ENCODE measurements around the gene TTC39A.
"Not testable (repeated sequence)": the region's sequence is repeated elsewhere in the genome, so short reads cannot be mapped to it uniquely, and the experiment has no call there.

TTC39A gene

DNA sequence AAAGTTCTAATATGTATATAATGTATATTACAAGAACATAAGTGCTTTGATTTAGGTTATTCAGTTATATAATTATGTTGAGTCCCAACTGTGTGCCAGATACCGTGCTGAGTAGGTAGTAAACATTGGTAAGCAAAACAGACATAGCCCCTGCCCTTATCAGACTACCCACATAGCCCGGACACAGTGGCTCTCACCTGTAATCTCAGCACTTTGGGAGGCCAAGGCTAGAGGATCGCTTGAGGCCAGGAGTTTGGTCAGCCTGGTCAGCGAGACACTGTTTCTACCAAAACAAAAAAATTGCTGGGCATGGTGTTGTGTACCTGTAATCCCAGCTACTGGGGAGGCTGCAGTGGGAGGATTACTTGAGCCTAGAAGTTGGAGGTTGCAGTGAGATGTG, 63.6 kb downstream of the TTC39A start:
- DNase-seq (ENCODE audit: low spot score): no peak

DNA sequence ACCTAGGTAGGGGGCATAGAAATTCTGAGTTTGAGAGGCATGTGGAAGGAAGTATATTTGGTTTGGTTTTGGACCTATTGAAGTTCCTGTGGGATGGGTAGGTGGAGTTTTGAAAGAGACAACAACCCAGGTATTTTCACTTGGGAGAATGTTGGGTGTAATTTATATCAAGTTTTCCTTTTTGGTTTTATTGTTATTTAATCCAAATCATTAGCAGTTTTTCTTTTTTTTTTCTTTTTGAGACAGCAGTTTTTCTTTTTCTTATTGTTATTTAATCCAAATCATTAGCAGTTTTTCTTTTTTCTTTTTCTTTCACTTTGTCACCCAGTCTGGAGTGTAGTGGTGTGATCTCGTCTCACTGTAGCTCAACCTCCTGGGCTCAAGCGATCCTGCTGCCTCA, 64.2 kb downstream of the TTC39A start:
- DNase-seq (ENCODE audit: low spot score): no peak

DNA sequence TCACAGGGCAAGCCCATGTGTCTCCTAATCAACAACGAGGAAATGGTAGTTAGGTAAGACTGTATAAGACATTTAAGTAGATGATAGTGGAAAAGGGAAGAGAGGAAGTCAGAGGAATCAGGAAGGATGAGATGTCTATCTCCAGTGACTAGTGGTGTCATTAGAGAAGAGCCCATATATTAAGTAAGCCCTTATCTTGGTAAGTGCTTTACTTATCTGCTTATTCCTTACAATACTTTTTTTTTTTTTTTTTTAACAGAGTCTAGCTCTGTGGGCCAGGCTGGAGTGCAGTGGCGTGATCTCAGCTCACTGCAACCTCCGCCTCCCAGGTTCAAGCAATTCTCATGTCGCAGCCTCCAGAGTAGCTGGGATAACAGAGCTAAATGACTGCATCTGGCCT, 64.7 kb downstream of the TTC39A start:
- DNase-seq (ENCODE audit: low spot score): no peak

DNA sequence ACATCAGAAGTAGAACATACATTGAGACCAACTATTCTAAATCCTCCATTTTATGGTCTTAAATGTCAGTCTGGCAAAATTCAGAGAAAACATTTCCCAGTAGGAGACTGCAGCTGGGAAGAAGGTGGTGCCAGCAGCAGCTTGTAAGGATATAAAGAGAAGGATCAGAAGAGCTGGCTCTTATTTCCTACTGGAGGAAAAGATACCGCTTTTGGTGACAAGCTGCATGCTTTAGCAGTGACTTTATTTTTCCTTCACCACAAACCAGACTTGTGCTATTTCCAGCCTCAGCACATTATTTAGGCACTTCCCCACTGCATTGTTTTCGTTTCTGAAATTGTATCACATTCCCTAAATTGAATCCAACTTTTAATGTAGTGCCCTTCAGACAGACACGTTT, 65.9 kb downstream of the TTC39A start:
- no peak for DNase-seq (ENCODE audit: low spot score)

DNA sequence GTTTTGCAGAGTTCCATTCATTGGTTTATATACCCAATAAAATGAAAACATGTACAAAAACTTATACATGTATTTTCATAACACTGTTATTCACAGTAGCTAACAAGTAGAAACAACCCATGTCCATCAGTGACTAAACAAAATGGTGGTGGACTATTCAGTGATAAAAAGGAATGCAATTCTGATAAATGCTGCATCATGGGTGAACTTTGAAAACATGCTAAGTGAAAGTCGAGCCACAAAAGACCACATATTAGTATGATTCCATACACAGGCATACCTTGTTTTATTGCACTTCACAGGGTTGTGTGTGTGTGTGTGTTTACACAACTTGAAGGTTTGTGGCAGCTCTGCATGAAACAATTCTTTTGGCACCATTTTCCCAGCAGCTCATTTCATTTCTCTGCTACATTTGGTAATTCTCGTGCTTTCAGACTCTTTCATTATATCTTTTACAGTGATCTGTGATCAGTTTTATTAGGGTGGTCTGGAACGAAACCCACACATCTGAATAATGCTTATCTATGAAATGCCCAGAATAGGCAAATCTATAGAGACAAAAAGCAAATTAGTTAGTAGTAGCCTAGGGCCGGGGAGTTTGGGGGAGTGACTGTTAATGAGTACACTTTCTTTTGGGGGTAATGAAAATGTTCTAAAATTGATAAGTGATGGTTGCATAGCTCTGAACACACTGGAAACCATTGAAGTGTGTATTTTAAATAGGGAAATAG, 67.0 kb downstream of the TTC39A start:
- DNase-seq (ENCODE audit: low spot score): no peak

DNA sequence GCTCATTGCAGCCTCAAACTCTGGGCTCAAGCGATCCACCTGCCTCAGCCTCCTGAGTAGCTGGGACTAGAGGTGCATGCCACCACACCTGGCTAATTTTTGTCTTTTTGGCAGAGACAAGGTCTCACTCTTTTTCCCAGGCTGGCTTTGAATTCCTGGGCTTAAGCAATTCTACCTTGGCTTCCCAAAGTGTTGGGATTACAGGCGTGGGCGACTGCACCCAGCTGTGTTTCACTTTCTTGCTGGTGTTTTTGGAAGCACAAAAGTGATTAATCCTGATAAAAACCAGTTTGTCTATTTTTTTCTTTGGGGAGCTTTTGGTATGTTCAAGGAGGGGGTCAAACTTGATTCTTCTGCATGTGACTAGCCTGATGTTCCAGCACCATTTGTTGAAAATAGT, 75.0 kb downstream of the TTC39A start:
- DNase-seq (ENCODE audit: low spot score): no peak

DNA sequence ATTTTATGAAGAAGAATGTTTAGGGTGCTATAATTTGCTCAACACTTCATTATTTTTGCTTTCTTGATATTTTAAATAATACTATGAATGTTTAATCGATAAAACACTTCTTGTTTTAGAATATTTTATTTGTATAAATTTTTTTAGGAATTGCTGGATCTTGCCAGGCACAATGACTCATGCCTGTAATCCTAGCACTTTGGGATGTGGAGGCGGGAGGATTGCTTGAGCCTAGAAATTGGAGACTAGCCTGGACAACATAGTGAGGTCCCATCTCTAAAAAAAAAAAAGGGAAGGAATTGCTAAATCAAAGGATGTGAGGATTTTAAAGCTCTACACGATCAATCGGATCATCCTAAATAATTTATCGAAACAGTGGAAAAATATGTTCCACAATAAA, 76.7 kb downstream of the TTC39A start:
- DNase-seq (ENCODE audit: low spot score): no peak

DNA sequence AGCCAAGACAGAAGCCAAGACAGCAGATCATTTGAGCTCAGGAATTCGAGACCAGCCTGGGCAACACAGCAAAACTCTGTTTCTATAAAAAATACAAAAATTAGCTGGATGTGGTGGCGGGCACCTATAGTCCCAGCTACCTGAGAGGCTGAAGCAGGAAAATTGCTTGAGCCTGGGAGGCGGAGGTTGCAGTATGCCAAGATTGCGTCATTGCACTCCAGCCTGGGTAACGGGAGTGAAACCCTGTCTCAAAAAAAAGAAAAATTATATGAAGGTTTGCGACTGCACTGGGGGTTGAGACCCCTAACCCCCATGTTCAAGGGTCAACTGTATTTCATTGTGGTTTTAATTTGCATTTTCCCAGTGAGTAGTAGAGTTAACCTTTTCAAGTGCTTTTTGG, 78.0 kb downstream of the TTC39A start:
- no peak for DNase-seq (ENCODE audit: low spot score)

DNA sequence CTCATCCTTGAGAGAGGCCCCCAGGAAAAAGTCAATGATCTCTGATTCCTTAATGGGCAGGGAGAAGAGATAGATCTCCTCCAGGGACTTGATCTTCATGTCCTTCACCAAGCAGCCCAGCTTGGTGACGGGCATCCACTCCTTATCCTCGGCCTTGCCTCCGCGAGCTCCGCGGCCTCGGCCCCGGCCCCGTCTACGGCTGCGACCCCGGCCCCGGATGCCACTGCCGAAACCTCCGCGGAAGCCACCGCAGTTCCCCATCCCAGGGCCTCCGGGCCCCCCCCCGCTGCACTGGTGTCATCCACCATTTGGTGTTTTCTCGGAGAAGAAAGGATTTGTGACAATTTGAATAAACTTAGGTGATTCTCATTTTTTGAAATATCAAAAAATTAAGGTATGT, 79.2 kb downstream of the TTC39A start:
- DNase-seq (ENCODE audit: low spot score): not testable (repeated sequence)

DNA sequence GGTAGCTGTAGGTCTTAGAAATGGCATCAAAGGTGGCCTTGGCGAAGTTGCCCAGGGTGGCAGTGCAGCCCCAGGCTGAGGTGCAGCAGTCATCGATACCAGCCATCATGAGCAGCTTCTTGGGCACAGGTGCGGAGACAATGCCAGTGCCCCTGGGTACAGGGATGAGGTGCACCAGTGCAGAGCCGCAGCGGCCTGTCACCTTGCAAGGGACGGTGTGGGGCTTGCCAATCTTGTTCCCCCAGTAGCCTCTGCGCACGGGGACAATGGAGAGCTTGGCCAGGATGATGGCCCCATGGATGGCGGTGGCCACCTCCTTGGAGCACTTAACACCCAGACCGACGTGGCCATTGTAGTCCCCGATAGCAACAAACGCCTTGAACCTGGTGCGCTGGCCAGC, 79.6 kb downstream of the TTC39A start:
- not testable (repeated sequence) for DNase-seq (ENCODE audit: low spot score)

DNA sequence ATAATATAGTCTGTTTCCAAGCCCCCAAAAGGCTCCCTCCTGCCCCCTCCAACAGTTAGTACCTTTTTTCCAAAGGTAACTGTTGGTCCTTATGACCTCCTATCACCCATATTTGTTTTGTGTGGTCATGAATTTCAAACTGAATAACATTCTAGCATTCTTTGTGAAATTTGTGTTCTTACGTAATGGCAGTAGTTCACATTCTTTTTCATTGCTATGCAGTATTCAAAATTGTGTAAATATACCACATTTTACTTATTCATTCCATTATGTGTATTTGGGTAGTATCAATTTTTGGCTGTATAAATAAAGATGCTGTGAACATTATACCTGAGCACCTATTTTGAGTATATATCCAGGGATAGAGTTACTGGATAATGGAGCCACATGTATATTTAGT, 80.9 kb downstream of the TTC39A start:
- DNase-seq (ENCODE audit: low spot score): no peak

DNA sequence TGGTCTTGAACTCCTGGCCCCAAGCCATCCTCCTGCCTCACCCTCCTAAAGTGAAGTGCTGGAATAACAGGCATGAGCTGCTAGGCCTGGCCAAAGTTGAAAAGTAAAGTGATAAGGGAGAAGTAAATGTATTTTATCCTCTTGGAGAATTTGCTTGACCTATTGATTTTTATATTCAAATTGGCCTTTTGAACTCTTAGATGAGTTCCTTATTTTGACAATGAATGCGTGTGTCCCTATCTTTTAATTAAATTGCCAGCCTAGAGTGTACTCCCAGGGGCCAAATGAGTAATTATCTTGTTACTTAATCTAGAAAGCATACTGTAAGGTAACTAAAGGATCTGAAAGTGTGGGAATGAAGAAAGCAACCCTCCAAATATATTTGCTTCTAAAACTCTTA, 82.9 kb downstream of the TTC39A start:
- no peak for DNase-seq (ENCODE audit: low spot score)

DNA sequence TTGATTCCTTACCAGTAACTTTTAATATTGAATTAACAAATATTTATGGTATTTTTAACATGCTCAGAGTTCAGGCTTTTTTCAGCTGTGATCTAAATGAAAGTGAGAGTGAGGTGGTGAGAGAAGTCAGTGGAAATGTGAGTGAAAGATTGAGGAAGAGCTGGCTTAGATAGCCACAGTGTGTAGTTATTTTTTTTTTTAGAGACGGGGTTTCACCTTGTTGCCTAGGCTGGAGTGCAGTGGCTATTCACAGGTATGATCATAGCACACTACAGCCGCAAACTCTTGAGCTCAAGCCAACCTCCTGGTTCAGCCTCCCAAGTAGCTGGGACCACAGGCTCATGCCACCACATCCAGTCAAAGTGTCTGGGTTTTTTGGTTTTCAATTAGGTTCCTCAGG, 83.3 kb downstream of the TTC39A start:
- DNase-seq (ENCODE audit: low spot score): no peak

DNA sequence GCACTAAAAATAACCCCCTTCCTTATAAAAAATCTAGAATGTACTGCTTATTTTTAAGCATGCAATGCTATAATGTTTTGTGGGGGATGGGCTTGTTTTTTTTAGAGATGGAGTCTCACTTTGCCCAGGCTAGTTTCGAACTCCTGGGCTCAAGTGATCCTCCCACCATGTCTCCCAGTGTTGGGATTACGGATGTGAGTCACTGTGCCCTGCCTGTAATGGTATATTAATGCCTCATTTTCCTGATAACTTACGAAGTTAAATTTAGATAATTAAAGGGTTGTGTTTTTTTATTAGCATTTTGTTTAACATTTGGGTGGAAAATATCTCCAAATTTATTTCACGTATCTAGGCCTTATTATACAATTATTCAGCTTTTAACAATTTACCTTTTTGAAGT, 87.8 kb downstream of the TTC39A start:
- no peak for DNase-seq (ENCODE audit: low spot score)

DNA sequence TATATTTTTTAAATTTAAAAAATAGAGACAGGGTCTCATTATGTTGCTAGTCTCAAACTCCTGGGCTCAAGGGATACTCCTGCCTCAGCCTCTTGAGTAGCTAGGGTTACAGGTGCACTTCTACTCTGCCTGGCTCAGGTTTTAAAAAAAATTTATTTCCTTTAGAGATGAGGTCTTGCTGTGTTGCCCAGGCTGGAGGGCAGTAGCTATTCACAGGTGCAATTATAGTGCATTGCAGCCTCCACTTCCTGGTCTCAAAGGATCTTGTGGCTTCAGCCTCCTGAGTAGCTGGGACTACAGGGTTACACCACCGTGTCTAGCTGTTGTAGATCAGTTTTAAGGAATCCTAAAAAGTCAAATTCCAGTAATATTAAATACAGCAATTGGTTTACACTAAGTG, 89.2 kb downstream of the TTC39A start:
- DNase-seq (ENCODE audit: low spot score): no peak

DNA sequence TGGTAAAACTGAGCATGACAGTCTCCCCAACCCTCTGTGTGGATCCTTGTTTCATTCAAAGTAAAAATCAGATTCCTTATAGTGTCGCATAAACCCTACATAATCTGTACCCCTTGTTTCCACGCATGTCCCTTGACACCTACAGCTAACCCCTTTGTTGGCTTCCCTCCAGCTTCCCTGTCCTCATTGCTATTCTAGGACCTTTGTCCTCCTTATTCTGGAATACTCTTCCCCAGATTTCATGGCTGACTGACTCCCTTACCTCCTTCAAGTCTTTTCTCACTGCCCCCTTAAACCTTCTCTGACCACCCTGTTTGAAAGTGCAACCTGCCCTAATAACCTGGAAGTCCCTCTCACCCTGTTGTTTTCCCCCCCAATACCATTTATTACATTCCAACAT, 90.3 kb downstream of the TTC39A start:
- no peak for DNase-seq (ENCODE audit: low spot score)

DNA sequence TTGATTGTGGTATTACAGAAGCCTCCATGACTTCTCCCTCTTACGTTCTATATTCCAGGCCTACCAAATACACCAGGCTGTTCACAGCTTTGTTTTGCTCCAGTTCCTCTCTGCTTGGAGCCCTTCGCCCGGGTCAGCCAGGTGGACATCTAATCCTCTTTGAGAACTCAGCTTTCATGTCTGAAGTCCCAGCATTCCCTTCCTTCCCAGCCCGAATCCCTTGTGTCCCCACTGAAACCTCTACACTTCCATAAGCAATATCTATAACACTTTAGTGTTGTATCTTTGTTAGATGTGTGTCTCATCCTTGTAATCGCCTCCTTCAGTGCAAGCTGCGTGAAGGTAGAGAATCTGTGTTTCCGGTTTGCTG, 92.3 kb downstream of the TTC39A start:
- no peak for DNase-seq (ENCODE audit: low spot score)

DNA sequence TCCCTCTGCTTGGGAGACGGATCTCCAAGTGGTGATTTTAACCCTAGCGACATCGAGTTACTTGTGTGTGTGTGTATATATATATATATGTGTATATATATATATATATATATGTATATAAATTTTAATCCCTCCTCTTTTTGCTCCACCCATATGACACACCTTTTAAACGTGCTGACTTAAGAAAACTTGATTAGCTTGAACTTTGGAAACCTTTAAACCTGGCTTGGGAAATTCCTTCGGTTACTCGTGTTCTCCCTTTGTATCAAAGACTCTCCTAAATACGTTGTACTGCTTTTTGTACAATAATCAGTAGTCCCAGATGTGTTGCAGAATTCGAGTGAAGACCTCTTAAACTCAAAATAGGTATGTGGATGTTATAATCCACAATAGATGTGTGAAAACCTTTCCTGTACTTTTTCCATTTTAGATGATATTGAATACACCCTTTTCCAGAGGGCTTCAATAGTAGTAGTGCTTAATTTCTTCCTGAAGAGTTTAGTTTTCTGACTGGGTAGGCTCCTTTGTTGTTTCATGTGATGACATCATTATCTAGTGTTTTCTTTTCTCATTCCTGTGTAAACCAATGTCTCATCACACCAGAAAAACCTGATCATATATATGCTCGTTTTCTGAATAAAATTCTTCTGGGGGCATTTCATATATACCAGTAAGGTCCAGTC, 92.9 kb downstream of the TTC39A start:
- DNase-seq (ENCODE audit: low spot score): peak; percentile 8
